GM18508 (cell line): Measurements from ENCODE around the gene PLCB4.

Source experiments
- ATAC-seq: cut with Tn5 transposase; IDR thresholded peaks from one replicate; pipeline ENCODE4 v1.9.1; 2021; ENCODE audit warnings: moderate number of reproducible peaks; ENCODE audit not compliant: insufficient read depth, unreplicated experiment

PLCB4 gene

GRCh38 chr20:9054176-9054575 is 14.7 kb upstream of the PLCB4 start:
- no peak for ATAC-seq

- no peak for ATAC-seq
These were observed 9.0 kb upstream of the PLCB4 start for GRCh38 chr20:9059931-9060330.

- ATAC-seq, result no peak
These were observed 7.5 kb upstream of the PLCB4 start for GRCh38 chr20:9061434-9061833.

- ATAC-seq, result no peak
These were observed 6.8 kb upstream of the PLCB4 start for GRCh38 chr20:9062066-9062465.

- ATAC-seq, result no peak
These were observed 2.7 kb upstream of the PLCB4 start for GRCh38 chr20:9066191-9066590.

GRCh38 chr20:9068233-9068801 is 570 bp upstream of the PLCB4 start:
- no peak for ATAC-seq

DNA sequence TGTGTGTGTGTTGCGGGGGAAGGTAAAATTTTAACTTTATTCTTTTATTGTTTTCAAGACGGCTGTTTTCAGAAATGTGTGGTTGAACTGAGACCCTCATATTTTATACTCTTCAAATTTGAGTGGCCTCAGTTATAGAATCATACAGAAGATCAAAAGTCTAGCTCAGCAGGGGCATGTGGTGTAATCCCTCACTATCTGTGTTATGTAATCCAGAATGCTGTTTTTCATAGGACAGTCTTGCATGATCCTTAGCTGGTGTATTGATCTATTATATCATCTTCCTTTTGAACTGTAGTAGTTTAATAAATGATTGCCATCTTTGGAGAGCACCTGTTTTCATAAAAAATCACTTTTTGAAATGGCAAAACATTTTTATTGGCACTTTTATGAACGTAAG is 1.4 kb downstream of the PLCB4 start:
- no peak for ATAC-seq

GRCh38 chr20:9071976-9072726 is 3.3 kb downstream of the PLCB4 start:
- no peak for ATAC-seq

DNA sequence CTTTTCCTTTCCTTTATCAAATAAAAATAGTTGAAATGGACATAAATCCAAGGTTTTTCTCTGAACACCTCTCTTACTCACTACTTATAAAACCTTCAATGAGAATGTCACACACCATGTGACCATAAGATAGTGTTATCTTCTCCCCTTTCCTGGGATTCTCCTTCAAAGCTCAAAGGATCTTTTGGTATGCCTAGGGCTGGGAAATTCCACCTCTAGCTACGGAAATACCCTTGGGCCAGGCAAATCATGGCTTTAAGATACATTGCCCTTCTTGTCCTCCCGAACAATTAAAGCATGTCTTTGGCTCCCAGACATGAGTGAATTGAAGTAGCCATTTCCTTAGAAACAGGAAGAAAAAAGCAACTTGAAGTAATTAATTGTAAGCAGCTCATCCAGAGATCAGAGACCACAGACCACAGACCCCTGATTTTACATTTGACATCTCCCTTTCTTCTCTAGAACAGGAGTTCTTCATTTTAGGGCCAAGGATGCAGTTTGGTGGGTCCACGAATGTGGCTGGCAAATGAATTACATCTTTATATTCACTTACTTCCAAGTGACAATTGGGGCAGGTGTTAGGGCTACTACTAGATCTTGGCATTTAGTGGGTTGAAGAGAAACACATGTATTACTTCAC is 4.1 kb downstream of the PLCB4 start:
- no peak for ATAC-seq

GRCh38 chr20:9075264-9076095 is 6.6 kb downstream of the PLCB4 start:
- no peak for ATAC-seq

DNA sequence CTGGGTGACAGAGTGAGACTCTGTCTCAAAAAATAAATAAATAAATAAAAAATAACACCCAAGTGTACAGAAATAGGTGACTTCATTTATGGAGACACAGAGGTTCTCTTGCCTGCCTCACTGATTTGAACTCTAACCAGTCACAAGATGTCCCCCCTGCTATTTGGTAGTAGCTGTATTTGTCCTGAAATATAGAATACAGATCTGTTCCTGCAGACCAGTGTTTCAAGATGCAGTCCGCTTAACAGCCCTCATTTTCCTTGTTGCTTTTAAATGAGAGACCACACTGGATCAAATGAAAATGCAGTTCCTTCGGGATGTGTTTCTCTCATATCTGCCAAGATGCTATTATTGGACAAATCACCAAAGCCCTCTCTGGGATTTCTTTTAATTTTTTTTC is 7.6 kb downstream of the PLCB4 start:
- ATAC-seq, result no peak

- no peak for ATAC-seq
These were observed 10.2 kb downstream of the PLCB4 start for GRCh38 chr20:9078826-9079731.

GRCh38 chr20:9081423-9081966 is 12.6 kb downstream of the PLCB4 start:
- no peak for ATAC-seq

DNA sequence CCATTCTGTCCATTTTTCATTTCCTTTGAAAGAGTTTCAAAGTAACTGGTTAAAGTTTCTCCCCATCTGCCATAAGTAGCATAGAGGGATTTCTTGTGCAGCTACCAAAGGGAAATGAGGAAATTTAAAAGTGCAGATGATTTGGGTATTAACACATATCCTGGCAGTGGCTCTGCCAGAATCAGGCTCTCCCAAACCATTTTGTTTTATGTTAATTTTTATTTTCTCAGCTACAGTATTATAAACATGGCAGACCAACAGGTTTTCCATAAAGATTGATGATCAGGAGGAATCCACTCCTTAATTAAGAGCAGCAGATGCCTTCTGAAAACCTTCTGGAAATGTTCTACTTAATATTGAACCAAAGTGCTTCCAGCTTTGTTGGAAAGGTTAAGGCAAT is 13.9 kb downstream of the PLCB4 start:
- no peak for ATAC-seq

DNA sequence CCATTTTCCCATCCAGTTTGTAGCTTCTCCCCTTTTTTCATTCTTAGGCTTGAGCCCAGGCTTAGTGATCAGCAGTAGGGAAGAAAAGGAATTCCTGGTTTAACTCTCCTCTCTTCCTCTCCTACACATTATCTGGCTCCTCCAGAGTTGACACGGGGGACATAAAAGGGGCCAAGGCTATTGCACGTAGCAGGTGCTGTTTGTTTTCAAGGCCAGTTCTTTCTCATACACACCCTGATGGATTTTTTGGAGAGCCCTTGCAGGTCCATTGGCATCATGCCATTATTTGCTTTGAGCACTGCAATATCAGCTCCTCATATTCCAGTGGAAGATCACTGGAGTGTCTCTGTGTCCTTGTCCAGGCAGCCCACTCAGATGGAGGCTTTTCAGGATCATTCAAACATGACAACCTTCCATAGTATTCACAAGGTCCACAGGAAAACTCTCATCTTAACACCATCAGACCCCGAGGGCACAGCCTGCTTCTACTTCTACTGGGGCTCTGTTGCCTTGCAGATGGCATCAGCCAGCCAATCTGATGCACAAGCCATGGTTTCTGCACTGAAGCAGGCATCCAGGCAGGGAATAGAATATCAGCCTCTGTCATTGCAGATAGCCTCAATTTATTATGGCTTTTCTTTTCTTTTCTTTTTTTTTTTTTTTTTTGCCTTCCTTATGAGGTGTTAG is 18.8 kb downstream of the PLCB4 start:
- no peak for ATAC-seq

GRCh38 chr20:9088556-9088955 is 19.7 kb downstream of the PLCB4 start:
- ATAC-seq, result no peak

GRCh38 chr20:9092113-9092512 is 23.2 kb downstream of the PLCB4 start:
- ATAC-seq, result no peak

- ATAC-seq, result no peak
These were observed 23.8 kb downstream of the PLCB4 start for GRCh38 chr20:9092655-9093054.
